Kidney tubule cell (primary cell): Measurements from ENCODE around the gene TMEM178A.
"Not testable (repeated sequence)": the region's sequence is repeated elsewhere in the genome, so short reads cannot be mapped to it uniquely, and the experiment has no call there.

Experiments
- DNase-seq: peaks from one replicate; pipeline ENCODE4 v3.0.0-alpha.2; 2018; ENCODE audit warnings: low spot score

TMEM178A gene

GRCh38 chr2:39665811-39666490 is at the start of gene TMEM178A:
TSS of gene TMEM178A (plus strand) at chr2:39665917. CDS start at chr2:39665975, 58 bp downstream.
- DNase-seq = peak; percentile 20

GRCh38 chr2:39618236-39618635 is 47.5 kb upstream of the TMEM178A start:
- no peak for DNase-seq

- DNase-seq = no peak
Measured at GRCh38 chr2:39618736-39619135, 47.0 kb upstream of the TMEM178A start.

GRCh38 chr2:39620067-39620466 is 45.6 kb upstream of the TMEM178A start:
- DNase-seq = peak; percentile 75

GRCh38 chr2:39621596-39621995 is 44.1 kb upstream of the TMEM178A start:
- DNase-seq = no peak

- no peak for DNase-seq
Measured at GRCh38 chr2:39622860-39623259, 42.9 kb upstream of the TMEM178A start.

- no peak for DNase-seq
Measured at GRCh38 chr2:39623917-39624316, 41.8 kb upstream of the TMEM178A start.

GRCh38 chr2:39625193-39625926 is 40.4 kb upstream of the TMEM178A start:
- no peak for DNase-seq

GRCh38 chr2:39625927-39626270 is 39.8 kb upstream of the TMEM178A start:
- no peak for DNase-seq

- DNase-seq = not testable (repeated sequence)
Measured at GRCh38 chr2:39628346-39628745, 37.4 kb upstream of the TMEM178A start.

- DNase-seq = no peak
Measured at GRCh38 chr2:39629646-39630045, 36.1 kb upstream of the TMEM178A start.

- no peak for DNase-seq
Measured at GRCh38 chr2:39631256-39631655, 34.5 kb upstream of the TMEM178A start.

GRCh38 chr2:39631718-39632117 is 34.0 kb upstream of the TMEM178A start:
- peak; percentile 40 for DNase-seq

- DNase-seq = peak; percentile 60
Measured at GRCh38 chr2:39632876-39633275, 32.8 kb upstream of the TMEM178A start.

GRCh38 chr2:39636306-39636705 is 29.4 kb upstream of the TMEM178A start:
- no peak for DNase-seq

- no peak for DNase-seq
Measured at GRCh38 chr2:39638581-39638980, 27.1 kb upstream of the TMEM178A start.

GRCh38 chr2:39640107-39640506 is 25.6 kb upstream of the TMEM178A start:
- DNase-seq = no peak

- no peak for DNase-seq
Measured at GRCh38 chr2:39640681-39641080, 25.0 kb upstream of the TMEM178A start.

- DNase-seq = no peak
Measured at GRCh38 chr2:39641635-39642034, 24.1 kb upstream of the TMEM178A start.

- peak; percentile 70 for DNase-seq
Measured at GRCh38 chr2:39642051-39642718, 23.5 kb upstream of the TMEM178A start.

- DNase-seq = no peak
Measured at GRCh38 chr2:39645826-39646225, 19.9 kb upstream of the TMEM178A start.

- DNase-seq = no peak
Measured at GRCh38 chr2:39646267-39646666, 19.4 kb upstream of the TMEM178A start.

- DNase-seq = no peak
Measured at GRCh38 chr2:39647104-39647765, 18.5 kb upstream of the TMEM178A start.
